HCEC 1CT (cell line): ENCODE data around the gene HHAT.
A peak's percentile ranks its signal among the peaks of the same experiment; 100 is the strongest.

Experiments
- DNase-seq: peaks from one replicate; pipeline ENCODE4 v3.0.0-alpha.2; 2017

HHAT gene

GRCh38 chr1:210361665-210362064, 33.0 kb downstream of the HHAT start:
- no peak for DNase-seq

GRCh38 chr1:210362526-210362925, 33.8 kb downstream of the HHAT start:
- no peak for DNase-seq

- no peak for DNase-seq
These were observed 34.4 kb downstream of the HHAT start for GRCh38 chr1:210363119-210363518.

- no peak for DNase-seq
These were observed 35.8 kb downstream of the HHAT start for GRCh38 chr1:210364479-210364878.

GRCh38 chr1:210366767-210367166, 38.1 kb downstream of the HHAT start:
- no peak for DNase-seq

- DNase-seq: no peak
These were observed 38.9 kb downstream of the HHAT start for GRCh38 chr1:210367566-210367965.

- no peak for DNase-seq
These were observed 40.7 kb downstream of the HHAT start for GRCh38 chr1:210369425-210369824.

- no peak for DNase-seq
These were observed 43.2 kb downstream of the HHAT start for GRCh38 chr1:210371916-210372315.

- DNase-seq: no peak
These were observed 43.8 kb downstream of the HHAT start for GRCh38 chr1:210372491-210372890.

- no peak for DNase-seq
These were observed 44.4 kb downstream of the HHAT start for GRCh38 chr1:210372931-210373627.

GRCh38 chr1:210373628-210373877, 44.9 kb downstream of the HHAT start:
- no peak for DNase-seq

GRCh38 chr1:210373878-210374599, 45.3 kb downstream of the HHAT start:
- DNase-seq: peak; percentile 99

GRCh38 chr1:210374600-210374953, 45.9 kb downstream of the HHAT start:
- DNase-seq: no peak

- peak; percentile 72 for DNase-seq
These were observed 48.2 kb downstream of the HHAT start for GRCh38 chr1:210376836-210377372.

GRCh38 chr1:210377731-210378333, 49.1 kb downstream of the HHAT start:
- peak; percentile 70 for DNase-seq

GRCh38 chr1:210378736-210379135, 50.0 kb downstream of the HHAT start:
- DNase-seq: no peak

GRCh38 chr1:210381934-210382333, 53.2 kb downstream of the HHAT start:
- DNase-seq: no peak

- DNase-seq: peak; percentile 41
These were observed 55.9 kb downstream of the HHAT start for GRCh38 chr1:210384625-210385024.

GRCh38 chr1:210385228-210385627, 56.5 kb downstream of the HHAT start:
- no peak for DNase-seq

- peak; percentile 28 for DNase-seq
These were observed 65.6 kb downstream of the HHAT start for GRCh38 chr1:210394281-210394821.

- no peak for DNase-seq
These were observed 67.8 kb downstream of the HHAT start for GRCh38 chr1:210396541-210396940.

GRCh38 chr1:210397252-210397651, 68.5 kb downstream of the HHAT start:
- DNase-seq: peak; percentile 55

GRCh38 chr1:210397681-210398080, 69.0 kb downstream of the HHAT start:
- DNase-seq: no peak

GRCh38 chr1:210398466-210398865, 69.8 kb downstream of the HHAT start:
- no peak for DNase-seq
